WI38 (cell line): ENCODE data around the gene KLRC4.
"Not testable (repeated sequence)": the region's sequence is repeated elsewhere in the genome, so short reads cannot be mapped to it uniquely, and the experiment has no call there.

Source experiments
- H3K4me3 ChIP-seq: 2 replicates; pipeline ENCODE4 v1.5.1; 2011; ENCODE audit warnings: low read depth, mild to moderate bottlenecking, control low read depth, low read length
- TF ChIP-seq, protein P1 (sequence below): IDR thresholded peaks from 2 replicates; pipeline ENCODE4 v1.5.1; 2012; ENCODE audit warnings: low read depth, mild to moderate bottlenecking, control low read depth, low read length

The KLRC4 gene

DNA sequence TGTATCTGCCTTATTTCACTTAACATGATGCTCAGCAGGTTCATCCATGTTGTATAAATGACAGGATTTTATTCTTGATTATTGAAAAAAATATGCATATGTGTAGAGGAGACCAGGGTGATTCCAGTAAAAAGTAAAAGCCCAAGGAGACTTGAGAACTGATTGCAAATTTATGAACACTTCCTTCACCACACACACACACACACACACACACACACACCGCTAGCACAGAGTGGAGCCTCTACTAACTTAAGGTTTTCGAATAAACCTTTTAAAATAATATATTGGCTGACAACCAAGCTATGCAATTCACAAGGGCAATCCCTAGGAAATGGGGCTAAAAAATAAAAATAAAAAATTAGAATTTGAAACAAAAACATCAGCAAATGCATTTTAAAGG lies 11.4 kb downstream of the KLRC4 start:
- H3K4me3 ChIP-seq: no peak overlapping the region
- TF ChIP-seq, protein P1, sequence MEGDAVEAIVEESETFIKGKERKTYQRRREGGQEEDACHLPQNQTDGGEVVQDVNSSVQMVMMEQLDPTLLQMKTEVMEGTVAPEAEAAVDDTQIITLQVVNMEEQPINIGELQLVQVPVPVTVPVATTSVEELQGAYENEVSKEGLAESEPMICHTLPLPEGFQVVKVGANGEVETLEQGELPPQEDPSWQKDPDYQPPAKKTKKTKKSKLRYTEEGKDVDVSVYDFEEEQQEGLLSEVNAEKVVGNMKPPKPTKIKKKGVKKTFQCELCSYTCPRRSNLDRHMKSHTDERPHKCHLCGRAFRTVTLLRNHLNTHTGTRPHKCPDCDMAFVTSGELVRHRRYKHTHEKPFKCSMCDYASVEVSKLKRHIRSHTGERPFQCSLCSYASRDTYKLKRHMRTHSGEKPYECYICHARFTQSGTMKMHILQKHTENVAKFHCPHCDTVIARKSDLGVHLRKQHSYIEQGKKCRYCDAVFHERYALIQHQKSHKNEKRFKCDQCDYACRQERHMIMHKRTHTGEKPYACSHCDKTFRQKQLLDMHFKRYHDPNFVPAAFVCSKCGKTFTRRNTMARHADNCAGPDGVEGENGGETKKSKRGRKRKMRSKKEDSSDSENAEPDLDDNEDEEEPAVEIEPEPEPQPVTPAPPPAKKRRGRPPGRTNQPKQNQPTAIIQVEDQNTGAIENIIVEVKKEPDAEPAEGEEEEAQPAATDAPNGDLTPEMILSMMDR: no peak

DNA sequence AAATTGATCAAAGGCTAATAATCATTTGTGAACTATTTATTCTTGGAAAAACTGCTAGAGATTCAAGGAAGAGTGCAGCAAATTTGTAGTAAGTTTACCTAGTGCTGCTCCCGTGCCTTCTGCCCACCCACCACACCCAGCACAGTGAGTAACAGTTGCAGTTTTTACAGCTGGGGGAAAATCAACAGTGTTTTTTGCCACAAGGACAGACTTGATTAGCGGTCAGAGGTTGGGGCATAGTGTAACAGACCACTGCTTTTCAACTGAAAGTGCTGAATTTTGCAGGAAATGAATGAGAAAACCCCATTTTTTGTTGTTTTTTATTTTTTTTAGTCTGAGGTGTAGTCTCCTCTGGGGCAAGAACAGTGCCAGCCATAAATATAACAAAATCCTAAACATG lies 12.3 kb downstream of the KLRC4 start:
- no peak overlapping the region for H3K4me3 ChIP-seq
- TF ChIP-seq, protein P1: no peak

DNA sequence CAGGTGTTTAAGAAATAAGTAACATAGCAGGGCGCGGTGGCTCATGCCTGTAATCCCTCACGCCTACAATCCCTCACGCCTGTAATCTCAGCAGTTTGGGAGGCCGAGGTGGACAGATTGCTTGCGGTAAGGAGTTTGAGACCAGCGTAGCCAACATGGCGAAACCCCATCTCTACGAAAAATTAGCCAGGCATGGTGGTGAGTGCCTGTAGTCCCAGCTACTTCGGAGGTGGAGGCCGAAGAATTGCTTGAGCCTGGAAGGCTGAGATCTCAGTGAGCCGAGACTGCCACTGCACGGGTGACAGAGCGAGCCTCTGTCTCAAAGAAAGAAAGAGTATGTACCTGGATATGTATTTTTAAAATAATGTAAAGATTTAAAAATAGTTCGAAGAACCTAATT lies 13.4 kb downstream of the KLRC4 start:
- H3K4me3 ChIP-seq: not testable (repeated sequence)

DNA sequence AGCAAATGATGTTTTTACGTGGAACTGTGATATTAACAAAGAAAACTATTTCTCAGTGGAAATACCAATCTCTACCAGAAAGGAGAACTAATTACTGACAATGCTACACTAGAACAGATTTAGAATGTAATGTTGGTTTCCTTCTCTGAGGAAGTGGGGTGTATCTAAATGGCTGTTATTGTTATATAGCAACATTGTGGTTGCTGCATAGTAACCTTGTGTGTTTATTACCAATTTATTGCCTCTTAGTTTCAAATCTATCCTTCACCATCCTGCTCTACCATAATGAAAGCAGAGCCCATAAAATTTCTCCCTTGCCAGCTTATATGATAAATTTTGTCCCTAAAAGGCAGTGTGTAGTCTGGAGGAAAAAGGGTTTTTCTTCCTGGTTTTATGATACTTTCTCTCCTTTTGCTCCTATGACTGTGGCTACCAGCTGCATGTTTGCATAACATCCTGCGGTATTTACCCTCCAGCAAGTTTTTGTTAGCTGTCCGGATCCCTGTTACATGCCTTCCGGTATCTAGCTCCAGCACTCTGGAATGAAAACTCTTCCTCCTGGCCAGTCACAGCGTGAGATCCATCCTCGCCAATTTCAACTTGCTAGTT lies 14.1 kb downstream of the KLRC4 start:
- H3K4me3 ChIP-seq: no peak overlapping the region
- TF ChIP-seq, protein P1: no peak

DNA sequence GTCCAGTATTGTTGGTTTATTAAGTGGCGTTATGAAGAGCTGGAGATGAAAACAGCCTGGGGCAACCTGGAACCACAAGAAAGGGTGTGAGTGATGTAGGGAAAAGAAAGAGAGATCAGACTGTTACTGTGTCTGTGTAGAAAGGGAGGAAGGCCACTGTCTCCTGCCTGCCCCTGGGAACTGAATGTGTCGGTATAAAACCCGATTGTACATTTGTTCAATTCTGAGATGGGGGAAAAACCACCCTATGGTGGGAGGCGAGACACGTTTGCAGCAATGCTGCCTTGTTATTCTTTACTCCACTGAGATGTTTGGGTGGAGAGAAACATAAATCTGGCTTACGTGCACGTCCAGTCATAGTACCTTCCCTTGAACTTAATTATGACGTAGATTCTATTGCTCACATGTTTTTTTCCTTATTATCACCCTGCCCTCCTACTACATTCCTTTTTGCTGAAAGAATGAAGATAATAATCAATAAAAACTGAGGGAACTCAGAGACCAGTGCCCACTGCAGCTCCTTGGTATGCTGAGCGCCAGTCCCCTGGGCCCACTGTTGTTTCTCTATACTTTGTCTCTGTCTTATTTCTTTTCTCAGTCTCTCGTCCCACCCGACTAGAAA lies 14.9 kb downstream of the KLRC4 start:
- not testable (repeated sequence) for H3K4me3 ChIP-seq

DNA sequence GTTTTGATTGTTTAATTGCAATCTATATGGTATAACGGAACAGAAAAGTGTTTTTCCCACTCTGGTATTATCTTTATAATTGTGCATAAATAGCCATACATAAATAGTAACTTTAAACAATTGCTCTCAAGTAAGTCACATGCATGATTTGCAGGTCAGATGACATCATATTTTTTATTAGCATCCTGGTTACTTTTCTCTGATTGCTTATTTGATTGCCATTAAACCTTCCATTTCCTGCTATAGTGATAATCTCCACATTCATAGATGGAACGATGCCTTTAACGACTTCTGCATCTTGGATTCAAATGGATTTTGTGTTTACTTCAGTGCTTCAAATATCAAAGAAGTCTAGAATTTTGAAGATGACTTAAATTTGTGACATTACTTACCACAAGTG lies 16.3 kb downstream of the KLRC4 start:
- no peak overlapping the region for H3K4me3 ChIP-seq
- TF ChIP-seq, protein P1: no peak

DNA sequence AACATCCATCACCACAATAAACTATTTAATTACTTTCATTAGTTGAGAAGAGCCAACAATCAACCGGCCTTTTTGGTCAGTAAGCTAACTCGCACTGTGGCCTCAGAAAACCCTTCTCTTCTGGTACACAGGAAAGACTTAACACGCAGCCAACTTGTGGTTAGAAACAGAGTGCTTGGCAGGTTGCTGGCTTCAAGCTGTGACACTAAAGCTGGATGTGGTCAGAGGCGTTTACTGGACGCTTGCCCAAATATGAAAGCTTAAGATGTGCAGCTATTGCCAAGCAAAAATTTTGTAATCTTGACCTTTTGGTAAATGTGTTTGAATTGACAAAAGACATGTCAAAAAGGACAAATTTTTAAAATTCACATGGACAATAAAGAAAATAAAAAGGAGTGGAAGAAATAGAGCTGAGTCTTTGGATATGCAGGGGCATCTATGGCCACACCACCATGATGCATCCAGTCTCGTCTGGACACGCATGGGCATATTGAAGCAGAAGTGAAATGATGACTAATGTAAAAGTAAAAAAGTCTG lies 17.1 kb downstream of the KLRC4 start:
- H3K4me3 ChIP-seq: no peak overlapping the region

DNA sequence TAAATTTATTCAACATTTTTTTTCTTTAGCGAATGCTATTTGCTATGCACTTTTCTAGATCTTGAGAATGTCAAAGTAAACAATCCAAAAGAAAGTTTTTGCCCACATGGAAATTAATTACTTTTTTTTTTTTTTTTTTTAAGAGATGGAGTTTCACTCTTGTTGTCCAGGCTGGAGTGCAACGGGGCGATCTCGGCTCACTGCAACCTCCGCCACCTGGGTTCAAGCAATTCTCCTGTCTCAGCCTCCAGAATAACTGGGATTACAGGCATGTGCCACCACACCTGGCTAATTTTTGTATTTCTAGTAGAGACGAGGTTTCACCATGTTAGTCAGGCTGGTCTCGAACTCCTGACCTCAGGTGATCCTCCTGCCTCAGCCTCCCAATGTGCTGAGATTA lies 18.6 kb downstream of the KLRC4 start:
- not testable (repeated sequence) for H3K4me3 ChIP-seq

More for the DNA sequence above, 17.1 kb downstream of the KLRC4 start:
- TF ChIP-seq, protein P1: no peak

DNA sequence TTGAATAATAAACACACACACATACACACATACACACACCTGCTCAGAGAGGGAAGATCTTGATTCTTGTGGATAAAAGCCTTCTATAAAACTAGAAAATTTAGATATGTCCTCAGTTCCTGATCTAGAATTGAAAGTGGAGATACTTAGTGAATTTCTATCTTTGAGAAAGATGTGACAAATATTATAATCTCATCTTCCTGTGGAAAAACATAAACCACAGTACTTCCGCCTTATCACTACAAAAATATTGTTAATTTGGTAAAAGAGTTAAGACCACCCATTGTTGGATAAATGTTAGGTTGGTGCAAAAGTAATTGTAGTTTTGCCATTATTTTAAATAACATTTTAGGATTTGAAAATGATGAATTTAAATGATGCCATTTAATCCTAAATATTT lies 19.7 kb downstream of the KLRC4 start, which contains the start of gene KLRK1:
KLRK1 (minus strand) TSS at position 138 of the 400 bp plus-strand sequence. CDS start 1,231 bp downstream, outside the sequence.
- TF ChIP-seq, protein P1: no peak
- H3K4me3 ChIP-seq: no peak within 1 kb of the TSS
